ENCODE measurements around the gene PRR3. TPM values are rescaled to one million over a fixed set of nuclear protein-coding genes. Genes with fewer than 3 reads are reported as not detected.
"Not testable (repeated sequence)": the region's sequence is repeated elsewhere in the genome, so short reads cannot be mapped to it uniquely, and the experiment has no call there.

PRR3 gene
- total and polyA plus RNA-seq, 9 of the 15 experiments (the other 6 are each of a cell fraction or from before 2014, with no cell fraction given), result 23.5 to 59.6 (median 28.8) TPM

- peak; percentile 74 for TF ChIP-seq CTBP1 (IDR thresholded peaks at IDR 0.05; ENCODE audit: borderline replicate concordance)
These were observed 40.9 kb upstream of the PRR3 start (continued) for GRCh38 chr6:30515944-30516753.

GRCh38 chr6:30516754-30517076 lies 40.4 kb upstream of the PRR3 start:
- H2AFZ ChIP-seq (ENCODE audit: low read depth, low read length), result peak overlapping the region; percentile 90
- H3K4me2 ChIP-seq (ENCODE audit: insufficient read depth, low read length), result peak overlapping the region; percentile 85
- BruUV-seq (replicated peaks); ATAC-seq; H3K4me1 ChIP-seq (replicated peaks in 1 of 2; ENCODE audit: control insufficient read depth in 2 of 2, insufficient read depth in 2 of 2, low read length in 2 of 2); H3K9me3 ChIP-seq (replicated peaks; ENCODE audit: control insufficient read depth, insufficient read depth, low read depth, low read length); H3K27me3 ChIP-seq (ENCODE audit: control insufficient read depth in 2 of 2, insufficient read depth in 2 of 2, low read length in 2 of 2); H3K79me2 ChIP-seq (ENCODE audit: control insufficient read depth, insufficient read depth, low read length); DNase-seq (ENCODE audit: extremely low read depth in 1 of 4, low spot score in 3 of 4); in situ Hi-C loops (cut with MboI); H3K36me3 ChIP-seq (ENCODE audit: control insufficient read depth, insufficient read depth, low read length); FAIRE-seq; H4K20me1 ChIP-seq (replicated peaks; ENCODE audit: control insufficient read depth, insufficient read depth, low read length); H3K9me1 ChIP-seq (ENCODE audit: control insufficient read depth, insufficient read depth, low read length): not testable (repeated sequence)
- H3K27ac ChIP-seq (ENCODE audit: extremely low read depth, low read depth, low read length), result peak overlapping the region; percentile 93
- ChIA-PET CTCF (ENCODE audit: low intra/inter-chr PET ratio) (interaction anchor here (0.7 kb wide), 1 partner anchor 433 kb away, joined by 4 read pairs; no protein-coding TSS in a partner anchor), POLR2A (interaction anchor here (0.6 to 1.6 kb wide), 5 partner anchors 15 to 164 kb away, joined by 3 to 5 read pairs (median 3); no protein-coding TSS in a partner anchor)
- H3K9ac ChIP-seq (ENCODE audit: insufficient read depth in 1 of 2, low read depth in 2 of 2, low read length in 2 of 2), result peak overlapping the region; percentile 76 to 82; a peak in 3 of 4 replicates
- H3K4me3 ChIP-seq, result peak overlapping the region; percentile 44
- intact Hi-C loops (cut with micrococcal nuclease), result loop anchor here (1.0 kb wide), 2 partner anchors 14 to 20 kb away; no protein-coding TSS in a partner anchor
- WGBS (ENCODE audit: insufficient coverage, low coverage, missing lambda C conversion rate), result 50% methylated on average over 9 of the region's 9 CpGs
- TF ChIP-seq ZNF639 (CRISPR knock-in tag; conservative IDR thresholded peaks at IDR 0.05 in 1 of 2, IDR thresholded peaks at IDR 0.05 in 1 of 2), result 0 out of 4 replicates have a peak, but pooled peaks of 1 of the 2 experiments have one; percentile 24
- TF ChIP-seq IRF9 (tag; IDR thresholded peaks at IDR 0.05), result 0 out of 2 replicates have a peak, but pooled peaks have one; percentile 47
- peak; percentile 21 for TF ChIP-seq ASH1L (IDR thresholded peaks at IDR 0.05; ENCODE audit: borderline replicate concordance, low read depth, partially characterized antibody)
- TF ChIP-seq TRIM24 (IDR thresholded peaks at IDR 0.05), result 0 out of 4 replicates have a peak, but pooled peaks of 1 of the 2 experiments have one; percentile 1
- TF ChIP-seq TAF7 (tag; IDR thresholded peaks at IDR 0.05), result 0 out of 2 replicates have a peak, but pooled peaks have one; percentile 41
- peak in 1 of 2 experiments; percentile 7 for TF ChIP-seq AFF1 (IDR thresholded peaks at IDR 0.05; ENCODE audit: low read depth in 1 of 2, partially characterized antibody in 2 of 2)
- 0 out of 2 replicates have a peak, but pooled peaks have one; percentile 86 for TF ChIP-seq NFRKB (IDR thresholded peaks at IDR 0.05; ENCODE audit: low read depth)
- peak; percentile 79; the same call in 1 of the 2 replicates for TF ChIP-seq ZNF384 (IDR thresholded peaks at IDR 0.05; ENCODE audit: low read depth, low read length)
- TF ChIP-seq BCOR (IDR thresholded peaks at IDR 0.05), result peak; percentile 96
